RWPE1 (cell line): ENCODE measurements around the gene STOML1.
"Not testable (repeated sequence)": the region's sequence is repeated elsewhere in the genome, so short reads cannot be mapped to it uniquely, and the experiment has no call there.

ENCODE experiments used
- CTCF ChIA-PET: fragments of 350-600 bp; sonication (Branson Sonifier 250); formaldehyde crosslinking; extraction: SDS; loops from one replicate; lab custom pipeline; 2021; lab: Yijun Ruan, JAX
- POLR2A ChIA-PET: fragments of 400-600 bp; formaldehyde crosslinking; extraction: SDS; loops from one replicate; lab custom pipeline; 2020; ENCODE audit warnings: antibody characterized with exemption; ENCODE audit not compliant: low non-redundant PET; lab: Yijun Ruan, JAX
- DNase-seq: peaks from one replicate; pipeline ENCODE4 v3.0.0; 2012; ENCODE audit warnings: low spot score
- H3K27ac ChIP-seq: fragments of 450-650 bp; 2 replicates; pipeline ENCODE4 v1.5.1; 2017
- CTCF ChIP-seq: fragments of 450-650 bp; conservative IDR thresholded peaks from 2 replicates; pipeline ENCODE4 v1.5.1; 2017; ENCODE audit warnings: low read depth, mild to moderate bottlenecking

The STOML1 gene

GRCh38 chr15:73981761-73982221 lies 10.3 kb downstream of the STOML1 start:
- H3K27ac ChIP-seq = peak overlapping the region; percentile 99
- ChIA-PET CTCF (interaction anchor here (0.6 to 2.3 kb wide), 3 partner anchors 9 to 55 kb away, joined by 3 to 8 read pairs (median 3); no protein-coding TSS in a partner anchor), POLR2A (no interaction called here)
- DNase-seq = no peak
- TF ChIP-seq CTCF = no peak

GRCh38 chr15:73979636-73980035 lies 12.5 kb downstream of the STOML1 start:
- POLR2A ChIA-PET = no interaction called here
- CTCF ChIA-PET = no interaction called here
- no peak for DNase-seq
- no peak for TF ChIP-seq CTCF
- no peak overlapping the region for H3K27ac ChIP-seq

GRCh38 chr15:73978896-73979295 lies 13.2 kb downstream of the STOML1 start:
- TF ChIP-seq CTCF = no peak
- ChIA-PET POLR2A (no interaction called here), CTCF (no interaction called here)
- no peak overlapping the region for H3K27ac ChIP-seq
- no peak for DNase-seq

GRCh38 chr15:73975440-73976125 lies 16.5 kb downstream of the STOML1 start:
- H3K27ac ChIP-seq, POLR2A ChIA-PET, DNase-seq: not testable (repeated sequence)
- CTCF ChIA-PET = interaction anchor here (0.6 to 1.7 kb wide), 3 partner anchors 29 to 153 kb away, joined by 3 to 9 read pairs (median 7); no protein-coding TSS in a partner anchor

GRCh38 chr15:73973683-73974200 lies 18.4 kb downstream of the STOML1 start:
- not testable (repeated sequence) for H3K27ac ChIP-seq, DNase-seq
- POLR2A ChIA-PET = interaction anchor here (1.0 kb wide), 1 partner anchor 64 kb away, joined by 3 read pairs; no protein-coding TSS in a partner anchor
- CTCF ChIA-PET = interaction anchor here (0.7 to 2.1 kb wide), 9 partner anchors 8 to 160 kb away, joined by 3 to 11 read pairs (median 7); partner anchors contain the start of gene PML

GRCh38 chr15:73972984-73973682 lies 19.0 kb downstream of the STOML1 start:
- no peak overlapping the region; the same call in 1 of the 2 replicates for H3K27ac ChIP-seq
- CTCF ChIA-PET = interaction anchor here (0.5 to 2.5 kb wide), 25 partner anchors 9 to 713 kb away, joined by 3 to 26 read pairs (median 5); partner anchors contain the start of gene PML
- DNase-seq = peak; percentile 85
- POLR2A ChIA-PET = interaction anchor here (0.7 to 1.0 kb wide), 2 partner anchors 61 to 65 kb away, joined by 3 read pairs; no protein-coding TSS in a partner anchor
- TF ChIP-seq CTCF = peak; percentile 96

- POLR2A ChIA-PET = no interaction called here
- TF ChIP-seq CTCF = no peak
- no peak for DNase-seq
- CTCF ChIA-PET = interaction anchor here (0.6 kb wide), 1 partner anchor 16 kb away, joined by 3 read pairs; no protein-coding TSS in a partner anchor
- H3K27ac ChIP-seq = no peak overlapping the region
Measured at GRCh38 chr15:73969151-73969759, 22.8 kb downstream of the STOML1 start.
